ENCODE measurements around the gene ELAVL1.
"Not testable (repeated sequence)": the region's sequence is repeated elsewhere in the genome, so short reads cannot be mapped to it uniquely, and the experiment has no call there.

ELAVL1 gene

GRCh38 chr19:8030960-8031359, 25.5 kb upstream of the ELAVL1 start:
- no peak for DNase-seq (ENCODE audit: low spot score)
- in situ Hi-C loops (cut with MboI; ENCODE audit: low pct_unique_long_range_greater_than_20kb, low sequenced_read_pairs, unreplicated experiment), result no loop called here
- no peak for TF ChIP-seq CTCF (IDR thresholded peaks at IDR 0.05; ENCODE audit: extremely low read depth, insufficient read depth, missing control alignments)

GRCh38 chr19:8028951-8029491, 23.6 kb upstream of the ELAVL1 start:
- in situ Hi-C loops (cut with MboI; ENCODE audit: low pct_unique_long_range_greater_than_20kb, low sequenced_read_pairs, unreplicated experiment), result no loop called here
- no peak for TF ChIP-seq CTCF (IDR thresholded peaks at IDR 0.05; ENCODE audit: extremely low read depth, insufficient read depth, missing control alignments)

GRCh38 chr19:8025316-8025715, 19.9 kb upstream of the ELAVL1 start:
- DNase-seq (ENCODE audit: low spot score), result no peak
- in situ Hi-C loops (cut with MboI; ENCODE audit: low pct_unique_long_range_greater_than_20kb, low sequenced_read_pairs, unreplicated experiment), result no loop called here
- TF ChIP-seq CTCF (IDR thresholded peaks at IDR 0.05; ENCODE audit: extremely low read depth, insufficient read depth, missing control alignments), result no peak

More at GRCh38 chr19:8028951-8029491, 23.6 kb upstream of the ELAVL1 start:
- no peak for DNase-seq (ENCODE audit: low spot score)

GRCh38 chr19:8024256-8024655, 18.8 kb upstream of the ELAVL1 start:
- DNase-seq (ENCODE audit: low spot score); in situ Hi-C loops (cut with MboI; ENCODE audit: low pct_unique_long_range_greater_than_20kb, low sequenced_read_pairs, unreplicated experiment): not testable (repeated sequence)

GRCh38 chr19:8023371-8023770, 17.9 kb upstream of the ELAVL1 start:
- in situ Hi-C loops (cut with MboI; ENCODE audit: low pct_unique_long_range_greater_than_20kb, low sequenced_read_pairs, unreplicated experiment), result no loop called here
- DNase-seq (ENCODE audit: low spot score), result no peak
- no peak for TF ChIP-seq CTCF (IDR thresholded peaks at IDR 0.05; ENCODE audit: extremely low read depth, insufficient read depth, missing control alignments)

- DNase-seq (ENCODE audit: low spot score), result no peak
- no peak for TF ChIP-seq CTCF (IDR thresholded peaks at IDR 0.05; ENCODE audit: extremely low read depth, insufficient read depth, missing control alignments)
- in situ Hi-C loops (cut with MboI; ENCODE audit: low pct_unique_long_range_greater_than_20kb, low sequenced_read_pairs, unreplicated experiment), result no loop called here
Observed at GRCh38 chr19:8022275-8022674, 16.8 kb upstream of the ELAVL1 start.

GRCh38 chr19:8021374-8021773, 15.9 kb upstream of the ELAVL1 start:
- in situ Hi-C loops (cut with MboI; ENCODE audit: low pct_unique_long_range_greater_than_20kb, low sequenced_read_pairs, unreplicated experiment), result no loop called here

More at GRCh38 chr19:8021374-8021773, 15.9 kb upstream of the ELAVL1 start:
- no peak for TF ChIP-seq CTCF (IDR thresholded peaks at IDR 0.05; ENCODE audit: extremely low read depth, insufficient read depth, missing control alignments)
- DNase-seq (ENCODE audit: low spot score), result no peak

Data from GM13977 (cell line).